GM21381 (cell line): ENCODE results near the gene NPPC.
"Not testable (repeated sequence)": the region's sequence is repeated elsewhere in the genome, so short reads cannot be mapped to it uniquely, and the experiment has no call there.

Experiments
- ATAC-seq: cut with Tn5 transposase; IDR thresholded peaks from one replicate; pipeline ENCODE4 v1.9.1; 2021; ENCODE audit warnings: mild to moderate bottlenecking, moderate library complexity; ENCODE audit not compliant: unreplicated experiment

The NPPC gene

GRCh38 chr2:231890896-231891513 lies 35.2 kb downstream of the NPPC start:
- ATAC-seq = no peak

GRCh38 chr2:231887756-231888155 lies 38.4 kb downstream of the NPPC start:
- ATAC-seq = no peak

- ATAC-seq = no peak
Measured at GRCh38 chr2:231886071-231886681, 40.0 kb downstream of the NPPC start.

GRCh38 chr2:231884438-231885140 lies 41.6 kb downstream of the NPPC start:
- ATAC-seq = no peak

- ATAC-seq = no peak
Measured at GRCh38 chr2:231883468-231883881, 42.7 kb downstream of the NPPC start.

GRCh38 chr2:231882646-231883045 lies 43.5 kb downstream of the NPPC start:
- ATAC-seq = no peak

- not testable (repeated sequence) for ATAC-seq
Measured at GRCh38 chr2:231880371-231880770, 45.8 kb downstream of the NPPC start.

GRCh38 chr2:231879216-231879615 lies 47.0 kb downstream of the NPPC start:
- no peak for ATAC-seq

- no peak for ATAC-seq
Measured at GRCh38 chr2:231877533-231878456, 48.4 kb downstream of the NPPC start.

GRCh38 chr2:231874944-231875343 lies 51.3 kb downstream of the NPPC start:
- no peak for ATAC-seq
